Measurements from ENCODE around the gene CBFB.

DNA sequence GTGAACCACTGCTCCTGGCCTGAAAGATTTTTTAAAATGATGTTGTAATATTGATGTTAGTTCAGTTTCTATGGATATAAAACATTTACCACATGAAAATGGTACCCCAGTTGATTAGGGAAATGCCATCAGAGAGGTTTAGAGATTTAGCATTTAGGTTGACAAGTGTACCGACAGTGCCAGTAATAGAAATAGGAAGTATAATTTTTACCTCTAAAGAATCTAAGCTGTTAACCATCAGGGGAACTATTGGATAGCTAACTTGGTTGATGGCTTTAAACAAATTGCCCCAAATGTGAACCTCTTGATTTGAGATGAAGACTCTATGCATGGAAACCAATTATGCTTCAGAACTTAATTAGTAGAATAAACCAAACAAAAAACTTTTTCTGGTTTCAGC is 6.4 kb downstream of the CBFB start:
- no peak for TF ChIP-seq YY1 (IDR thresholded peaks at IDR 0.05; ENCODE audit: insufficient read depth, insufficient read length)
- TF ChIP-seq ZNF274 (IDR thresholded peaks at IDR 0.05; ENCODE audit: low read depth, low read length): no peak
- TF ChIP-seq SUZ12 (IDR thresholded peaks at IDR 0.05; ENCODE audit: extremely low read depth, insufficient read depth, insufficient read length): no peak

Measured in NT2/D1 (cell line).